Glutamatergic neuron (in vitro differentiated cells): ENCODE data around the gene IPPK. TPM values are rescaled to one million over a fixed set of nuclear protein-coding genes. Genes with fewer than 3 reads are reported as not detected.

ENCODE experiments used
- DNase-seq: peaks from one replicate; pipeline ENCODE4 v3.0.0; 2022
- H3K27ac Mint-ChIP-seq: one replicate; pipeline ENCODE4 v1.8.0; 2020; ENCODE audit warnings: mild to moderate bottlenecking, mixed read lengths, inconsistent platforms; ENCODE audit not compliant: unreplicated experiment
- H3K27me3 Mint-ChIP-seq: one replicate; pipeline ENCODE4 v1.8.0; 2020; ENCODE audit warnings: mild to moderate bottlenecking, moderate library complexity, mixed read lengths, inconsistent platforms; ENCODE audit not compliant: unreplicated experiment
- H3K36me3 Mint-ChIP-seq: one replicate; pipeline ENCODE4 v1.8.0; 2020; ENCODE audit warnings: mild to moderate bottlenecking, mixed read lengths, inconsistent platforms; ENCODE audit not compliant: unreplicated experiment
- H3K4me1 Mint-ChIP-seq: one replicate; pipeline ENCODE4 v1.8.0; 2020; ENCODE audit warnings: mild to moderate bottlenecking, low read depth, mixed read lengths, inconsistent platforms; ENCODE audit not compliant: unreplicated experiment
- H3K4me3 Mint-ChIP-seq: one replicate; pipeline ENCODE4 v1.8.0; 2020; ENCODE audit warnings: mild to moderate bottlenecking, mixed read lengths, inconsistent platforms; ENCODE audit not compliant: unreplicated experiment
- H3K9me3 Mint-ChIP-seq: one replicate; pipeline ENCODE4 v1.8.0; 2020; ENCODE audit warnings: mild to moderate bottlenecking, moderate library complexity, mixed read lengths, inconsistent platforms; ENCODE audit not compliant: unreplicated experiment
- CTCF ChIP-seq: fragments of 200-600 bp; sonication (generic); IDR thresholded peaks from one replicate; pipeline ENCODE4 v1.5.0; 2021; ENCODE audit not compliant: partially characterized antibody, unreplicated experiment
- total RNA-seq: library from RNA; stranded (reverse); fragmentation: NEBNext Ultra II Directional; extraction: Animal tissue kit (Norgen Biotek cat#: 25700); gene quantifications from one replicate; pipeline ENCODE4 v1.2.1, GENCODE V29; 2021; ENCODE audit not compliant: unreplicated experiment

The IPPK gene
- total RNA-seq, 1 donor from 2014 or later = 7.0 TPM

DNA sequence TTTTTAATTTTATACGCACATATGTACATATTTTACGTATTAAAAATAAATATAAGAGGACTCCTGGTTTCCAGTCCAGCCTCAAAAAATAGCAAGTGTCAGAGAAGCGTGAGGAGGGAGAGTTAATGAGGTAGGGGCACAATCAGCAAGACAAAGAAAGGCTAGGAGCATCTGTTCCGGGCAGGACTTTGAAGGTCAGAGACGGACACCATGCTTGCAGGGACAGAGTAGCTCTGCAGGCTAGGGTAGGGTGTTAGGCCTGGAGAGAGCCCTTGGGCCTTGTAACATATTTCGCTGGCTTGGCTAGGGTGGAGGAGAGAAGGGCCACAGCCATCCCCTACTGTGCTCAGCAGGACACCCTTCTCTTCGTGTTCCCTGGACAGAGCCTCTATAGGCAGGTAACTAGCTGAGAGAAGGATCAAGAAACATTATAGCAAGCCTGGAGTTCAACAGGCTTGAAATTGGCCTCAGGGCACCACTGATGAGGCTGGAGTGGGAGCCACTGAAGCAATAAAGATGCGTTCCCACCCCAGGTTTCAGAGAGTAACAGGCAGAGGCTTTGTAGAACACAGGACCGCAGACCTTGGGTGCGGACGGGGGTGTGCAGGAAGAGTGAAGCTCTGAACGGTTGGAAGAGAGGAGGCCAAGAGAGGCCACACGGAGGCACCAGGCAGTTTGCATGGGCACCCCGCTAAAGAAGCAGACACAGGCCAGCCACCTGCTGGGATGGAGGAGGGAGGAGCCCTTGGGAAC lies 9.7 kb upstream of the IPPK start:
- no peaks in the 10 kb centered on the region for H3K36me3 Mint-ChIP-seq
- DNase-seq = no peak
- TF ChIP-seq CTCF = no peak
- no peaks in the 10 kb centered on the region for H3K4me1 Mint-ChIP-seq
- no peaks in the 10 kb centered on the region for H3K9me3 Mint-ChIP-seq
- H3K4me3 Mint-ChIP-seq = no peak overlapping the region
- peaks cover 2% of the 10 kb centered on the region for H3K27me3 Mint-ChIP-seq
- H3K27ac Mint-ChIP-seq = no peak overlapping the region

GRCh38 chr9:92671323-92671722 lies 1.4 kb upstream of the IPPK start:
- Mint-ChIP-seq H3K9me3 (peaks cover 3% of the 10 kb centered on the region), H3K27ac (no peak overlapping the region), H3K36me3 (no peaks in the 10 kb centered on the region), H3K4me3 (peak overlapping the region; percentile 96), H3K4me1 (peaks cover 2% of the 10 kb centered on the region), H3K27me3 (no peaks in the 10 kb centered on the region)
- no peak for TF ChIP-seq CTCF
- no peak for DNase-seq

GRCh38 chr9:92669527-92669889 lies 423 bp downstream of the IPPK start:
- Mint-ChIP-seq H3K27me3 (no peaks in the 10 kb centered on the region), H3K27ac (no peak overlapping the region), H3K4me1 (peaks cover 6% of the 10 kb centered on the region), H3K36me3 (no peaks in the 10 kb centered on the region), H3K9me3 (peaks cover 3% of the 10 kb centered on the region), H3K4me3 (peak overlapping the region; percentile 83)
- no peak for TF ChIP-seq CTCF
- DNase-seq = peak; percentile 57

DNA sequence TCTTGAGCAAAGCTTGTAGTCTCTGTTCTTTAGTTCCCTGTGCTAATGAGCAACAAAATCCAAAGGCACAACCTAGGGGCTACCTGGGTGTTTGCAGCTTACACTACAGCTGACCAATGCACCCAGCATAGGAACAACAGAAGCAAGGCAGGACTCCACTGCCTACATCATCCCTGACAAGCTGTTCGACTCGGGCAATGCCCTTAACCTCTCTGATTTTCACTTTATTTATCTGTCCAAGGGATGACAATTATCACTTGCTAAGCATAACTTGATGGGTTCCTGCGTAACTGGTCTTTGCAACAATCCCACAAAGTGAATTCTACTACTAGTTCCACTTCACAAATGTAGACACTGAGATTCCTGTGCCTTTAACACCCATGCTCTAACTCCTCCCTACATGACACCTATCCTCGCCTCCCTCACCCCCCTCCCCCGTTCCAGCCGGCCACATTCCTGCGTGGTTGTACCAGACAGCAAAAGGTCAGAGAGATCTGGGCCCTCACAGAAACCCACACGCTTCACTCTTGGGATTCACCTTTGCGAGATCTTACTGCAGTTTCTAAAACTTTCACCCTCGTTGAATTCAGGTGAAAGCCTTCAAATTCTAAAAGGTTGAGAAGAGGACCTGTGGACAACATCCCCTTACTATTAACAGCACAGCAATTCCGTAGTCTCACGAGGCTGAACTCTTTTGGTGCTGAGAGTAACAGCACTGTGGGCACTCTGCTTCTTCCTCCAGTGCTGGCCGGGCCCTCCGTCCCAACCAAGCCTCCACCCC lies 995 bp downstream of the IPPK start:
- peaks cover 3% of the 10 kb centered on the region for H3K9me3 Mint-ChIP-seq
- peak overlapping the region; percentile 64 for H3K27ac Mint-ChIP-seq
- DNase-seq = no peak

More for the DNA sequence above, 995 bp downstream of the IPPK start:
- Mint-ChIP-seq H3K36me3 (no peaks in the 10 kb centered on the region), H3K27me3 (no peaks in the 10 kb centered on the region), H3K4me3 (peak overlapping the region; percentile 83), H3K4me1 (peaks cover 6% of the 10 kb centered on the region)
- TF ChIP-seq CTCF = no peak
